ENCODE results near the gene ABCA10. TPM values are rescaled to one million over a fixed set of nuclear protein-coding genes. Genes with fewer than 3 reads are reported as not detected.
"Not testable (repeated sequence)": the region's sequence is repeated elsewhere in the genome, so short reads cannot be mapped to it uniquely, and the experiment has no call there.

The ABCA10 gene
- total and polyA plus RNA-seq, 2 of the 8 experiments (the other 6 are each of a cell fraction or from before 2014, with no cell fraction given) = not detected

GRCh38 chr17:69228576-69228975 lies at the start of gene ABCA10 (continued):
- TF ChIP-seq RXRA (IDR thresholded peaks at IDR 0.05; ENCODE audit: insufficient read depth, low read depth, low read length) (no peak), KDM4A (IDR thresholded peaks at IDR 0.05; ENCODE audit: low read depth, low read length, severe bottlenecking) (no peak), SUZ12 (IDR thresholded peaks at IDR 0.05; ENCODE audit: low read length) (no peak), BACH1 (IDR thresholded peaks at IDR 0.05; ENCODE audit: low read length) (no peak), TAF7 (optimal IDR thresholded peaks at IDR 0.05; ENCODE audit: borderline replicate concordance, low read depth, low read length) (no peak), TBP (IDR thresholded peaks at IDR 0.05; ENCODE audit: low read depth, low read length) (no peak), NRF1 (IDR thresholded peaks at IDR 0.05; ENCODE audit: low read depth, low read length) (no peak), SP4 (IDR thresholded peaks at IDR 0.05; ENCODE audit: low read length) (no peak), POLR2AphosphoS5 (IDR thresholded peaks at IDR 0.05; ENCODE audit: low read depth, low read length) (no peak), MAX (IDR thresholded peaks at IDR 0.05) (no peak)

- H4K91ac ChIP-seq (replicated peaks; ENCODE audit: insufficient read length, low read length); FAIRE-seq; H2AFZ ChIP-seq (ENCODE audit: low read length); H3K23me2 ChIP-seq (ENCODE audit: low read depth, low read length); H2BK12ac ChIP-seq (ENCODE audit: low read depth, low read length); H3K14ac ChIP-seq (ENCODE audit: insufficient read length); H4K8ac ChIP-seq (ENCODE audit: extremely low read depth, insufficient read depth, low read length); H3K4me3 ChIP-seq (ENCODE audit: extremely low read depth in 1 of 4, insufficient read depth in 2 of 4, low read depth in 3 of 4, low read length in 4 of 4); H3K56ac ChIP-seq (replicated peaks; ENCODE audit: insufficient read length, low read depth, low read length); H3K36me3 ChIP-seq (ENCODE audit: control insufficient read depth in 2 of 4, insufficient read depth in 4 of 4, low read length in 3 of 4); H3K9me3 ChIP-seq (ENCODE audit: insufficient read depth in 2 of 2, low read depth in 1 of 2, low read length in 1 of 2); H4K20me1 ChIP-seq (replicated peaks in 1 of 2; ENCODE audit: control insufficient read depth in 1 of 2, insufficient read depth in 2 of 2, low read length in 2 of 2); H3K79me1 ChIP-seq (ENCODE audit: low read depth, low read length); H2BK15ac ChIP-seq (ENCODE audit: low read length); H3K9ac ChIP-seq (replicated peaks in 1 of 4; ENCODE audit: extremely low read depth in 1 of 4, low read depth in 3 of 4, low read length in 3 of 4); H3K4me1 ChIP-seq (replicated peaks in 1 of 4; ENCODE audit: control insufficient read depth in 3 of 4, insufficient read depth in 4 of 4, low read length in 3 of 4); H3K27me3 ChIP-seq (replicated peaks in 1 of 4; ENCODE audit: control insufficient read depth in 3 of 4, extremely low read depth in 1 of 4, insufficient read depth in 3 of 4, low read length in 3 of 4); H3K79me2 ChIP-seq (ENCODE audit: control insufficient read depth in 1 of 2, insufficient read depth in 2 of 2, low read length in 2 of 2); H3K18ac ChIP-seq (ENCODE audit: extremely low read depth, low read length); H4K5ac ChIP-seq (ENCODE audit: insufficient read length, low read depth, low read length); H2BK120ac ChIP-seq (replicated peaks; ENCODE audit: low read depth, low read length); H2AK5ac ChIP-seq (ENCODE audit: low read depth, low read length); H3K4me2 ChIP-seq (ENCODE audit: insufficient read depth in 1 of 2, low read depth in 2 of 2, low read length in 2 of 2); H2BK20ac ChIP-seq (ENCODE audit: low read length); H3K4ac ChIP-seq (replicated peaks; ENCODE audit: insufficient read length, low read depth, low read length); H2BK5ac ChIP-seq (ENCODE audit: low read depth, low read length); POLR2A ChIA-PET (ENCODE audit: partially characterized antibody); DNase-seq (ENCODE audit: low read depth in 1 of 2, low spot score in 2 of 2); H3K27ac ChIP-seq (ENCODE audit: low read depth, low read length); H3K23ac ChIP-seq (ENCODE audit: insufficient read length): not testable (repeated sequence)
- CTCF ChIA-PET (ENCODE audit: partially characterized antibody) = interaction anchor here (0.6 kb wide), 1 partner anchor 78 kb away, joined by 3 read pairs; no protein-coding TSS in a partner anchor
- 86% methylated on average over 4 of the region's 4 CpGs; no CpG with 5 or more reads in 1 of the 2 experiments for WGBS, 2 experiments (ENCODE audit: extremely low coverage in 1 of 2, insufficient coverage in 1 of 2, insufficient read length in 1 of 2, insufficient replicate concordance in 2 of 2, low coverage in 1 of 2, low lambda C conversion rate in 2 of 2, missing lambda C conversion rate in 1 of 2)
These were observed 47.7 kb upstream of the ABCA10 start for GRCh38 chr17:69276279-69276678.
